Measurements from ENCODE around the gene SRSF6.

- TF ChIP-seq POLR2A (IDR thresholded peaks at IDR 0.05; ENCODE audit: low read depth, low read length) (no peak), POLR2AphosphoS5 (IDR thresholded peaks at IDR 0.05; ENCODE audit: low read depth, low read length) (no peak), TAF1 (IDR thresholded peaks at IDR 0.05; ENCODE audit: borderline replicate concordance, low read depth, low read length) (no peak)
Observed at GRCh38 chr20:43477193-43477592, 19.5 kb downstream of the SRSF6 start.

Data from GM12892 (cell line).